C1 segment of cervical spinal cord (tissue), 14 donors: ENCODE data around the gene TNPO3.

ENCODE experiments used
- DNase-seq, 14 donors: peaks; one replicate each; lab custom pipeline; 2025; lab: John Stamatoyannopoulos, UW

The TNPO3 gene

GRCh38 chr7:128939075-128939860 lies 115.6 kb downstream of the TNPO3 start:
- DNase-seq: peak in 4 of 14 donors; percentile 19 to 53 (median 35)

- DNase-seq: peak in 2 of 14 donors; percentile 20 to 39
Observed at GRCh38 chr7:128938544-128939074, 116.3 kb downstream of the TNPO3 start.

GRCh38 chr7:128937647-128938543 lies 117.0 kb downstream of the TNPO3 start, which contains the start of gene IRF5:
Gene IRF5 (plus strand): TSS chr7:128937927. CDS start chr7:128942082, 4,155 bp downstream.
- peak in 5 of 14 donors; percentile 8 to 44 (median 12) for DNase-seq

DNA sequence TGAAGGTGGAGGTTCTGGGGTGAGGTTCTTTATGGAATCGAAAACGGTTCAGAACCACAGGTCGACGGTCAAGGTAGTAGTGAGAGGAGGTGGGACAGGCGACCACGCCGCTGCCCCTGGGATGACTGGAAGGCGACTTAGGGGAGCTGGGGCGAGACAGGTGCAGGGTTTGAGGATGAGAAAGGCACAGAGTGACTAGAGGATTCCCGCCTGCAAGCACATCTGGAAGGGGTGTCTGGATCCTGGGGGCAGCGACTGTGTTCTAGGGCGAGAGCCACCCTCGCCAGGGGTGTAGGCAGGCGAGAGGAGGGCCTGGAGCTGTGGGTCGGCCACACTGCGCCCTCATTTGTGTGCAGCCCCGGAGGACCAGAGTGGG lies 117.7 kb downstream of the TNPO3 start:
- DNase-seq: no peak

DNA sequence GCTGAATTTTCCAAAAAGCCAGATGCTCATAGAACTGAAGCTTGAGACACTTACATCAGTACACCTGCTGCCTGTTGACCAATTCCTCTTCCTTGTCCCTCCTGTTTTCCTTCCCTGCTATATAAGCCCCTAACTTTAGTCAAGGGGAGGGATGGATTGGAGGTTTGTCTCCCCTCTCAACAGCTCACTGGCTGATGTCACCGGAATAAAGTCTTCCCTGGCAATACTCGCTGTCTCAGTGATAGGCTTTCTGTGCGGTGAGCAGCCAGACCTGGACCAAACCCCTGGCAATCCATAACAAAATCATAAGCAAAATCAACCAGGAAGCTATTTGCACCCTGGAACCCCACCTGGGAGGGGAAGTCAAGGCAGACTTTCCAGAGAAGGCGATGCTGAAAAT lies 118.1 kb downstream of the TNPO3 start:
- DNase-seq: no peak

DNA sequence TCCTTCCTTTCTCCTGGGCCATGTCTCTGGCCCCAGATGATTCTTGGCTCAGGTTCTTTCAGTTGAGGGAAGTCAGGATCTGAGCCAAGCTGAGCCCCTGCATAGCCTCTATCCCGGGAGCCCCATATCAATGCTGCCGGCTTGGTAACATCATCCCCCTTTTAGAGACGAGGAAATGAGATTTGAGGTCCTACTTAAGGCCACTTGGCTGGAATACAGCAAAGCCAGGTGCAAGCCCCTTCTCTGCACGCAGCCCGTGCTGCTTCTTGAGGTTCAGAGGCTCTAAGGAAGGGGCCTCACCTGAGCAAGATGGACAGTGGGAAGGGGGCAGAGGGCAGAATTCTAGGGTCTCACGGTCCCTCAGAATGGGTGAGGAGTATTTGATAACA lies 119.6 kb downstream of the TNPO3 start:
- no peak for DNase-seq

GRCh38 chr7:128934361-128935341 lies 120.3 kb downstream of the TNPO3 start:
- peak in 5 of 14 donors; percentile 20 to 43 (median 33) for DNase-seq

- peak in 6 of 14 donors; percentile 21 to 62 (median 40) for DNase-seq
Observed at GRCh38 chr7:128933180-128933891, 121.6 kb downstream of the TNPO3 start.

GRCh38 chr7:128932862-128933179 lies 122.1 kb downstream of the TNPO3 start:
- DNase-seq: no peak

- no peak for DNase-seq
Observed at GRCh38 chr7:128931965-128932861, 122.7 kb downstream of the TNPO3 start.

GRCh38 chr7:128931190-128931798 lies 123.6 kb downstream of the TNPO3 start:
- no peak for DNase-seq

DNA sequence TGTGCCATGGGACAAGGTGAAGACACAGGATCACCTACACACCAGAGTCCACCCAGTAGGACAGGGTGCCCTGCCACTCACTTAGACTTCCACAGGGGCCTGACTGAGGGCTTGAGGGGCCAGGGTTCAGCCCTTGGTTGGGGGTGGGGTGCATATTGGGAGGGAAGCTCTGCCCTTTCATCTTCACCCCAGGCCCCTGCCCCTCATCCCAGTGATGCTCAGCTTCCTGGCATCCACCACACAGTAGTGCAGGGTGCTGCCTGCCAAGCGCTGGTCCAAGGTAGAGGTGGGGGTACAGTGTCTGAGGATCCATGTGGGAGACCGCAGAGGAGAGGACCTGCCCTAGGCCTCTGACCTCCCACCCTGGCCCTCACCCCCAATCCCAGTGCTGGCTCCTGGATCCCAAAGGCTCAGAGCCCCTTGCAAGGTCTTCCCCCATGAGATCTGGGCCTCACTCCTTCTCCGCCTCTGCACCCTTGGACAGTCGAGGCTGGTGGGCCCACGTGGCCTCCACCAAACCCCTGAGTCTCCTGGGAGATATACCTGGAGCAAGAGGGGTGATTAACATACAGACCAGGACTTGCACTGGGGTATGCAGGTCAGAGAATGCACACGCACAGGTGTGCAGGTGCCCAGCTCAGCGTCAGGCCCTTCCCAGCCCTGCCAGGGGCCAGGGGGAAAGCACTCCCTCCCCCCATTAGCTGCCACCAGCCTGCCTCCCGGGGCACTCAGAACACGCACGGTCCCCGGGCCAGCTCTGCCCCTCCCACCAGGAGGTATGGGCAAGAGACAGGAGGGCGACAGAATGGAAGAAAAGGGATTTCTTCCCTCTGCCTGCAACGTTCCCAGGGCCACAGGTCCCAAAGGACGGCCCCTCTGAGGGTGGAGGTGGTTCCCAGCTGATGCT lies 125.8 kb downstream of the TNPO3 start:
- no peak for DNase-seq

DNA sequence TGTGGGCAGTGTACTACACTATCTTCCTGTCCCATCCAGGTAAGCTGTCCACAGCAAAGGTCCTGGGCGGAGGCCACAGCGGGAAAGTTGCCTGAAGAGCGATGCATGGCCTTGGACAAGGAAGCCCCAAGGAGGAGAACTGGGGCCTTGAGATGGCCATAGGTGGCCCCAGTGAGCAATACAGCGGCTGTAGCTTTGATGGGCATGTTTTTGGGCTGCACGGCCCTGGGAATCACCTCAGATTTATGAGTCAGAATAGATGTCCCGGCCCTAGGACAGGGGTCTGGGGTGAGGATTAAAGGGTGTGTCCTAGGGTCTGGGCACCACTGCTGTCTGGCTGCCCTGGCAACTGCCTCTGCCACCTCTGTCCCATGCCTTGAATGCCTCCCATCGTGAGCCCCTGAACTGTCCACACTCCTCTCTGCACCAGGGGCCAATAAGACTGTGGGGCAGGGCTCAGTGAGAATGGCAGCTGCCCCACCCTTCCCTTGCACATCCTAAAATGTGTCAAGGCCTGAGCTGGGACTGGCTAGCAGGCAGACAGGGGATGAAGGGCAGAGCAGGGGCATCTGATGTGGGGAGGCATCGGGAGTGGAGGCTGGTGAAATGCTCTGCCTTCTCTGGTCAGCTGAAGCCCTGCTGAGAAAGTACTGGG lies 126.6 kb downstream of the TNPO3 start:
- DNase-seq: no peak

DNA sequence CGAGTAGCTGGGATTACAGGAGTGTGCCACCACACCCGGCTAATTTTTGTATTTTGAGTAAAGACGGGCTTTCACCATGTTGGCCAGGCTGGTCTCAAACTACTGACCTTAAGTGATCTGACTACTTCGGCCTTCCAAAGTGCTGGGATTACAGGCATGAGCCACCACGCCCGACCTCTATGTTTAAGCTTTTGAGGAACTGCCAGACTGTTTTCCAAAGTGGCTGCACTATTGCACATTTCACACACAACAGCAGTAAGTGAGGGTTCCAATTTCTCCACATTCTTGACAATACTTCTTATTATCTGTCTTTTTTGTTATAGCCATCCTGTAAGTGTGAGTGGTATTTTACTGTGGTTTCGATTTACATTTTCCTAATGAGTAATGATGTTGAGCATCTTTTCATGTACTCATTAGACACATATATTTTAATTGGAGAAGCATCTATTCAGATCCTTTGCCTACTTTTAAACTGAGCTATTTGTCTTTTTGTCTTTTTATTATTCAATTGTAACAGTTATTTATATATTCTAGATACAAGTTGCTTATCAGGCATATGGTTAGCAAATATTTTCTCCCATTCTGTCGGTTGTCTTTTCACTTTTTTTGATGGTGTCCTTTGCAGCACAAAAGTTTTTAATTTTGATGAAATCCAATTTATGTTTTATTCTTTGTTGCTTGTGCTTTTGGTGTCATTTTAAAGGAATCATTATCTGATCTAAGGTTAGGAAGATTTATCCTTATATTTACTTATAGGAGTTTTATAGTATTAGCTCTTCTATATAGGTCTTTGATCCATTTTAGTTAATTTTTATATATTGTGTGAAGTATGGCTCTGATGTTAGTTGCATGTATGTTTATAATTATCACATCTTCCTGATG lies 130.0 kb downstream of the TNPO3 start:
- DNase-seq: no peak

GRCh38 chr7:128923411-128923800 lies 131.5 kb downstream of the TNPO3 start:
- no peak for DNase-seq
